Neuronal stem cell (in vitro differentiated cells): ENCODE measurements around the gene FRMD4B.

ENCODE experiments used
- DNase-seq: peaks from one replicate; pipeline ENCODE4 v3.0.0-alpha.2; 2013; ENCODE audit warnings: low spot score
- H2AFZ ChIP-seq: one replicate; pipeline ENCODE4 v1.6.1; 2013; ENCODE audit warnings: mild to moderate bottlenecking, low read length, inconsistent platforms
- H2AK5ac ChIP-seq: 2 replicates; pipeline ENCODE4 v1.6.1; 2013; ENCODE audit warnings: low read depth, mild to moderate bottlenecking, inconsistent platforms, low read length, moderate library complexity, mixed read lengths
- H2BK120ac ChIP-seq: 2 replicates; pipeline ENCODE4 v1.6.1; 2013; ENCODE audit warnings: low read depth, mild to moderate bottlenecking, inconsistent platforms, low read length, moderate library complexity, mixed read lengths
- H2BK12ac ChIP-seq: one replicate; pipeline ENCODE4 v1.6.1; 2013; ENCODE audit warnings: low read length, inconsistent platforms
- H2BK15ac ChIP-seq: 2 replicates; pipeline ENCODE4 v1.6.1; 2013; ENCODE audit warnings: mild to moderate bottlenecking, low read length, inconsistent platforms, mixed read lengths
- H2BK5ac ChIP-seq: one replicate; pipeline ENCODE4 v1.6.1; 2013; ENCODE audit warnings: inconsistent platforms, mild to moderate bottlenecking, low read length, moderate library complexity
- H3K14ac ChIP-seq: one replicate; pipeline ENCODE4 v1.6.1; 2013; ENCODE audit warnings: low read length, inconsistent platforms
- H3K18ac ChIP-seq: 2 replicates; pipeline ENCODE4 v1.6.1; 2013; ENCODE audit warnings: low read length, inconsistent platforms
- H3K23ac ChIP-seq: 2 replicates; pipeline ENCODE4 v1.6.1; 2013; ENCODE audit warnings: low read depth, mild to moderate bottlenecking, mixed read lengths, low read length, inconsistent platforms; ENCODE audit not compliant: poor library complexity
- H3K27ac ChIP-seq: replicated peaks from 3 replicates; pipeline ENCODE4 v1.5.1; 2013; ENCODE audit warnings: low read length, inconsistent platforms
- H3K27me3 ChIP-seq, 3 experiments: 2 replicates each; pipeline ENCODE4 v1.6.1; 2013; ENCODE audit warnings: low read length in 3 of 3, mild to moderate bottlenecking in 2 of 3, inconsistent platforms in 1 of 3, low read depth in 1 of 3, mixed read lengths in 1 of 3, moderate library complexity in 1 of 3; ENCODE audit not compliant: control insufficient read depth in 3 of 3, insufficient read depth in 3 of 3
- H3K36me3 ChIP-seq, 2 donors: replicated peaks in 1 of 2; 2 replicates each; pipeline ENCODE4 v1.6.1; 2013; ENCODE audit warnings: low read length in 2 of 2; ENCODE audit not compliant: control insufficient read depth in 2 of 2, insufficient read depth in 2 of 2
- H3K4ac ChIP-seq: 2 replicates; pipeline ENCODE4 v1.6.1; 2013; ENCODE audit warnings: inconsistent platforms, mild to moderate bottlenecking, low read length, moderate library complexity
- H3K4me1 ChIP-seq, 2 donors: 1 replicate in 1 of 2; 2 replicates in 1 of 2; pipeline ENCODE4 v1.6.1; 2013; ENCODE audit warnings: low read length in 2 of 2, low read depth in 1 of 2; ENCODE audit not compliant: control insufficient read depth in 2 of 2, insufficient read depth in 1 of 2
- H3K4me2 ChIP-seq: one replicate; pipeline ENCODE4 v1.6.1; 2013; ENCODE audit warnings: mild to moderate bottlenecking, low read length, inconsistent platforms; ENCODE audit not compliant: insufficient read depth, poor library complexity, severe bottlenecking
- H3K4me3 ChIP-seq, 2 donors: 2 replicates each; pipeline ENCODE4 v1.5.1; 2013; ENCODE audit warnings: low read length in 2 of 2, mild to moderate bottlenecking in 2 of 2, inconsistent platforms in 1 of 2, moderate library complexity in 1 of 2
- H3K79me1 ChIP-seq: one replicate; pipeline ENCODE4 v1.6.1; 2013; ENCODE audit warnings: low read depth, mild to moderate bottlenecking, inconsistent platforms, low read length, moderate library complexity
- H3K9ac ChIP-seq: one replicate; pipeline ENCODE4 v1.6.1; 2013; ENCODE audit warnings: mild to moderate bottlenecking, low read depth, low read length, inconsistent platforms; ENCODE audit not compliant: poor library complexity
- H3K9me3 ChIP-seq, 2 donors: replicated peaks in 1 of 2; 2 replicates each; pipeline versions ENCODE3 to v1.6.1; 2013; ENCODE audit warnings: low read length in 2 of 2, mild to moderate bottlenecking in 2 of 2, inconsistent platforms in 1 of 2, low read depth in 1 of 2, mixed read lengths in 1 of 2, moderate library complexity in 1 of 2; ENCODE audit not compliant: control insufficient read depth in 2 of 2, insufficient read depth in 1 of 2
- H4K8ac ChIP-seq: one replicate; pipeline ENCODE4 v1.6.1; 2013; ENCODE audit warnings: low read depth, mild to moderate bottlenecking, inconsistent platforms, low read length, moderate library complexity
- H4K91ac ChIP-seq: one replicate; pipeline ENCODE4 v1.6.1; 2013; ENCODE audit warnings: low read length, low read depth, mild to moderate bottlenecking, inconsistent platforms; ENCODE audit not compliant: poor library complexity
- WGBS, 2 donors: extraction: QIAGEN DNeasy Blood & Tissue Kit; methylation state at CpG; one replicate each; pipeline ENCODE4 v1.1.7; 2013; ENCODE audit warnings: missing lambda C conversion rate in 2 of 2, mixed read lengths in 1 of 2; ENCODE audit not compliant: insufficient read length in 2 of 2, insufficient replicate concordance in 1 of 2; ENCODE audit errors: extremely low coverage in 2 of 2; 5-methylcytosine and 5-hydroxymethylcytosine counted together

Gene FRMD4B

DNA sequence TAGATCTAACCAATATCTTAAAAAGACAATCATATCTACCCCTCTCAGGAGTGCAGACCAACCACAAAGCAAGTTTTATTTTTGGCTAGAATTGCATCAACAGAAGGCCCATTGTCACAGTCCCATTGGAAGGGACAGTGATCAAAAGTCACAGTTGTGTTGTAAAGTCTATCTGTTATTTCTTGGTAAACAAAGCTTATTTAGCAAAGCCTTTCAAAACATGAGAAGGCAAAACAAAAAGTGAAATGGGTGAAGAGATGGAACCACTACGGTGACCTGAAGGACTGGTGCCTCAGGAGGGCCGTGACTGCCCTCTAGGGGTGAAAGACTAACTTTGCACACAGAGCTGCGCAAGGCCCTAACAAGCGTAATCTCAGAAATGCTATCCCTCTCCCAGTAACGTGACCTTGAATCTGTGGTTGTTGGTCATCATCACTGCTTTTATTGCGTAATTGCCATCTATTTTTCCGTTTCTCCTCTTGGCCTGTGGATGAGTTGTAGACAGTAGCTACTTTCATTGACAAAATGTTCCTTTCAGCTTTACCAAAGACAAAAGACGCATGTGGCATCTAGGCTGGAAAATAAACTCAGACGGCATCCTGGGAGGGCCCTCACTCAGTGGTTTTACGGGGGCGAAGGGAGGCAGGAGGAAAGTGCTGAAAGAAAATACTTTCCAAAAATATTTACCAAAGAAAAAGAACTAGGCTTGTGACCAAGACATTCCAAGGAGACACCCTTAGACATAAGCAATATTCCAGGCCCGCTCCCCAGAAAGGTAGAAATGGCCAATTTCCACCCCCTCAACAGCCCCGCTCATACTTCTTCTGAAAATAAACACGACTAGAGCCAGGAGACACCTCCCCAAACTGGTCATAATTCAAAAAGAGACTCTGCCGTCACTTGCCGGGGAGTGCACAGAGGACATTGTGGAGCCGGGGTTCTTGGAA, 79.4 kb downstream of the FRMD4B start:
- Histone ChIP-seq H2BK120ac (no peak overlapping the region), H3K9ac (no peak overlapping the region), H2AFZ (peak overlapping the region; percentile 34), H3K4ac (no peak overlapping the region), H3K18ac (no peak overlapping the region), H3K79me1 (no peaks in the 10 kb centered on the region), H3K27me3 (peaks cover 0 to 6% (median 0%) of the 10 kb centered on the region in 3 experiments), H2AK5ac (no peak overlapping the region), H2BK5ac (no peak overlapping the region), H3K9me3 (no peaks in the 10 kb centered on the region), H3K4me1 (no peaks in the 10 kb centered on the region), H3K23ac (no peak overlapping the region), H3K4me2 (no peak overlapping the region), H2BK15ac (no peak overlapping the region), H2BK12ac (no peak overlapping the region), H4K8ac (no peak overlapping the region), H4K91ac (no peak overlapping the region), H3K27ac (no peak overlapping the region), H3K36me3 (no peaks in the 10 kb centered on the region), H3K4me3 (no peak overlapping the region), H3K14ac (no peak overlapping the region)
- peak; percentile 76 for DNase-seq
- WGBS, 2 donors = no CpG with 5 or more reads among the region's 17 CpGs

DNA sequence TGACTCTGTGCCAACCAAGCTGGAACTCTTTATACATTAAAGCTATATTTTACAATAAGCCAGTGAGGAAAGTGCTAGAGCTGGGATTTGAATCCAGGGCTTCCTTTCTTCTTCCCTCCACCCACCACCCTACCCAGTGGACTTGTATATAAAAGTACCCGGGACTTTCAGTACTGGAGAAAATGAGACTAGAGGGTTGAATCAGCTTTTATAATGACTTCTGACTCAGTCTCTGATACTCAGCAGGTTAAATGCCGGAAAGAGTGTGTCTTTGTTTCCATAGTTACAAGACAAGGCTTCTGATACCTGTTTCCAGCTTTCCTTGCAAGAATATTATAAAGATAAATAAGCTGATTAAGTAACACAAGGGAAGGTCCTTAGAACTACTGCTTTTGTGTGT, 80.9 kb downstream of the FRMD4B start:
- H3K9ac ChIP-seq = no peak overlapping the region
- no peak overlapping the region for H2AFZ ChIP-seq
- H3K4me1 ChIP-seq = no peaks in the 10 kb centered on the region
- no peak overlapping the region for H3K23ac ChIP-seq
- H3K18ac ChIP-seq = no peak overlapping the region
- H3K27me3 ChIP-seq = peaks cover 0 to 6% (median 0%) of the 10 kb centered on the region in 3 experiments
- no peak overlapping the region for H2BK120ac ChIP-seq
- no peaks in the 10 kb centered on the region for H3K36me3 ChIP-seq
- no peaks in the 10 kb centered on the region for H3K9me3 ChIP-seq
- H3K4me3 ChIP-seq = no peak overlapping the region
- no peak overlapping the region for H2BK5ac ChIP-seq
- H3K27ac ChIP-seq = no peak overlapping the region
- H2BK12ac ChIP-seq = no peak overlapping the region
- H3K4me2 ChIP-seq = no peak overlapping the region
- H3K14ac ChIP-seq = no peak overlapping the region
- H2BK15ac ChIP-seq = no peak overlapping the region
- no peaks in the 10 kb centered on the region for H3K79me1 ChIP-seq
- H3K4ac ChIP-seq = no peak overlapping the region
- no peak overlapping the region for H4K8ac ChIP-seq
- H2AK5ac ChIP-seq = no peak overlapping the region
- no CpG with 5 or more reads among the region's 2 CpGs for WGBS, 2 donors
- H4K91ac ChIP-seq = no peak overlapping the region
- no peak for DNase-seq

DNA sequence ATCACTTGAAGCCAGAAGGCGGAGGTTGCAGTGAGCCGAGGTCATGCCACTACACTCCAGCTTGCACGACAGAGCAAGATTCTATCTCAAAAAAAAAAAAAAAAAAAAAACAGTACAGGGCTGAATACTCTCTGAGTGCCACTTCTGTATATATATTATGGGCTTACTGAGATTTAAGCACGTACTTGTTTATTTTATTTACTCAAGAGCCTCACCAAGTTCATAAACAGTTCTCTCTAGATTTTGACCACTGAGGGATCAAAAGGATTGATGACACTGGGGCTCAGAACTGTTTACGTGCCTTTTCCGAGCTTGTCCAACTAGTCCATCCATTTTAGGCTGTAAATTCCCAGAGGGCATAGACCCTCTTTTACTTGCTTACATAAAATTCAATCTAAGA, 81.5 kb downstream of the FRMD4B start:
- no peak overlapping the region for H4K91ac ChIP-seq
- no peak overlapping the region for H2BK12ac ChIP-seq
- no peak overlapping the region for H2BK15ac ChIP-seq
- H4K8ac ChIP-seq = no peak overlapping the region
- no peak overlapping the region for H2AFZ ChIP-seq
- no peak overlapping the region for H2BK120ac ChIP-seq
- DNase-seq = no peak
- no peak overlapping the region for H3K27ac ChIP-seq
- no peak overlapping the region for H2BK5ac ChIP-seq
- no peak overlapping the region for H3K4ac ChIP-seq
- H3K14ac ChIP-seq = no peak overlapping the region
- no peak overlapping the region for H3K18ac ChIP-seq
- no peaks in the 10 kb centered on the region for H3K79me1 ChIP-seq
- H2AK5ac ChIP-seq = no peak overlapping the region
- WGBS, 2 donors = no CpG with 5 or more reads among the region's 6 CpGs
- H3K23ac ChIP-seq = no peak overlapping the region
- H3K4me2 ChIP-seq = no peak overlapping the region
- no peak overlapping the region for H3K4me3 ChIP-seq
- no peaks in the 10 kb centered on the region for H3K36me3 ChIP-seq
- H3K4me1 ChIP-seq = no peaks in the 10 kb centered on the region
- peaks cover 0 to 6% (median 0%) of the 10 kb centered on the region in 3 experiments for H3K27me3 ChIP-seq
- no peak overlapping the region for H3K9ac ChIP-seq
- H3K9me3 ChIP-seq = no peaks in the 10 kb centered on the region

DNA sequence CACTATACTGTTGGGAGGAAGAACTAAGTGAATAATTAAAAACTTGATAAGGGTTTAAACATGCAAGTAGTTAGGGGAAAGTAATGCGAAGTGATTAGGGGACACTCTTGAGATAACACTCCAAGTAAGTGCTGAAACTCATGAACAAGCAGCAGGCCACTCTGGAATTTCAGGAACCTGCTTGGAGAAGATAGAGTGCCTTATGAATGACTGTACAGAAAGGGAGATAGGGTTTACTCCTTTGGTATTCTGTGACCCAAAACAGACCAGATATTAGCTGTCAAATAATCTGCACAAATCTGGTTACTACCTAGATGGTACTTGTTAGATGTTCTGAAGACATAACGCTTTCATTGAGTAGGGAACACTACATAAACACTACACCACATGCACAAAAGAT, 85.6 kb downstream of the FRMD4B start:
- Histone ChIP-seq H3K27me3 (no peaks in the 10 kb centered on the region), H3K4me3 (no peak overlapping the region), H3K9me3 (no peaks in the 10 kb centered on the region), H3K4me1 (peaks cover 0 to 7% of the 10 kb centered on the region in 2 donors), H3K79me1 (no peaks in the 10 kb centered on the region), H3K36me3 (no peaks in the 10 kb centered on the region), H4K8ac (no peak overlapping the region), H3K14ac (no peak overlapping the region), H2BK120ac (no peak overlapping the region), H3K18ac (no peak overlapping the region), H2BK12ac (no peak overlapping the region), H2BK15ac (no peak overlapping the region), H2AK5ac (no peak overlapping the region), H3K23ac (no peak overlapping the region), H3K4ac (no peak overlapping the region), H3K9ac (no peak overlapping the region), H3K4me2 (no peak overlapping the region), H2AFZ (no peak overlapping the region), H4K91ac (no peak overlapping the region), H3K27ac (no peak overlapping the region), H2BK5ac (no peak overlapping the region)
- 100% methylated on average over 1 of the region's 2 CpGs; no CpG with 5 or more reads in 1 of the 2 donors for WGBS, 2 donors
- no peak for DNase-seq
